ENCODE results near the gene IER5. TPM values are rescaled to one million over a fixed set of nuclear protein-coding genes. Genes with fewer than 3 reads are reported as not detected.

The IER5 gene
- total and polyA plus RNA-seq, 2 of the 13 experiments (the other 11 are each of a cell fraction or from before 2014, with no cell fraction given), result 2.5 to 3.5 TPM

- TF ChIP-seq ZNF407 (CRISPR knock-in tag; IDR thresholded peaks at IDR 0.05; ENCODE audit: not compliant biosample characterization) (peak; percentile 38), ZNF609 (CRISPR knock-in tag; IDR thresholded peaks at IDR 0.05; ENCODE audit: borderline replicate concordance) (peak; percentile 37; the same call in 1 of the 2 replicates), TSC22D2 (CRISPR knock-in tag; IDR thresholded peaks at IDR 0.05; ENCODE audit: borderline replicate concordance) (no peak), MTA1 (CRISPR knock-in tag; IDR thresholded peaks at IDR 0.05; ENCODE audit: borderline replicate concordance) (no peak), JDP2 (CRISPR knock-in tag; IDR thresholded peaks at IDR 0.05; ENCODE audit: borderline replicate concordance) (no peak), ZNF34 (CRISPR knock-in tag; IDR thresholded peaks at IDR 0.05; ENCODE audit: borderline replicate concordance) (no peak), RXRA (CRISPR knock-in tag; IDR thresholded peaks at IDR 0.05) (no peak), ZNF333 (CRISPR knock-in tag; IDR thresholded peaks at IDR 0.05; ENCODE audit: borderline replicate concordance) (no peak), ZBTB7B (CRISPR knock-in tag; IDR thresholded peaks at IDR 0.05) (peak; percentile 72; the same call in 1 of the 2 replicates), ZNF234 (CRISPR knock-in tag; conservative IDR thresholded peaks at IDR 0.05) (no peak), NFE2L1 (CRISPR knock-in tag; IDR thresholded peaks at IDR 0.05; ENCODE audit: borderline replicate concordance) (no peak), ASH2L (IDR thresholded peaks at IDR 0.05; ENCODE audit: insufficient read length, low read depth, low read length) (no peak), ZNF788 (CRISPR knock-in tag; IDR thresholded peaks at IDR 0.05; ENCODE audit: borderline replicate concordance) (0 out of 2 replicates have a peak, but pooled peaks have one; percentile 8), SIX1 (CRISPR knock-in tag; IDR thresholded peaks at IDR 0.05; ENCODE audit: borderline replicate concordance) (no peak), ZNF12 (CRISPR knock-in tag; IDR thresholded peaks at IDR 0.05) (no peak)
These were observed 1.4 kb downstream of the IER5 start (continued) for GRCh38 chr1:181089676-181090544.
